OCI-LY1 (cell line): ENCODE measurements around the gene MYMX.

Source experiments
- H2AFZ ChIP-seq: fragments of 200-600 bp; sonication (generic), shearing (Covaris generic); 2 replicates; pipeline ENCODE4 v1.6.0; 2014; ENCODE audit warnings: antibody characterized with exemption, mild to moderate bottlenecking, low read length
- H3F3A ChIP-seq: fragments of 200-600 bp; sonication (generic), shearing (Covaris generic); 2 replicates; pipeline ENCODE4 v1.6.0; 2014; ENCODE audit warnings: mild to moderate bottlenecking, antibody characterized with exemption, low read length, moderate library complexity; ENCODE audit not compliant: insufficient read depth
- H3K27ac ChIP-seq: fragments of 200-600 bp; sonication (generic); 2 replicates; pipeline ENCODE4 v1.5.1; 2014; ENCODE audit warnings: low read length, mixed run types, mild to moderate bottlenecking, low read depth; ENCODE audit not compliant: poor library complexity, severe bottlenecking
- H3K27me3 ChIP-seq: fragments of 200-600 bp; sonication (generic); 2 replicates; pipeline ENCODE4 v1.6.0; 2014; ENCODE audit warnings: antibody characterized with exemption, mild to moderate bottlenecking, low read length, moderate library complexity; ENCODE audit not compliant: insufficient read depth
- H3K36me3 ChIP-seq: fragments of 200-600 bp; sonication (generic); 2 replicates; pipeline ENCODE4 v1.6.1; 2014; ENCODE audit warnings: mild to moderate bottlenecking, antibody characterized with exemption, low read length, moderate library complexity, mixed read lengths; ENCODE audit not compliant: insufficient read depth
- H3K4me1 ChIP-seq: fragments of 200-600 bp; sonication (generic); 2 replicates; pipeline ENCODE4 v1.5.1; 2014; ENCODE audit warnings: mild to moderate bottlenecking, low read length, moderate library complexity; ENCODE audit not compliant: insufficient read depth, severe bottlenecking
- H3K4me2 ChIP-seq: fragments of 200-600 bp; sonication (generic), shearing (Covaris generic); 2 replicates; pipeline ENCODE4 v1.6.1; 2014; ENCODE audit warnings: low read length
- H3K4me3 ChIP-seq: fragments of 200-600 bp; sonication (generic); 2 replicates; pipeline ENCODE4 v1.5.1; 2014; ENCODE audit warnings: low read length, low read depth, mild to moderate bottlenecking, mixed read lengths; ENCODE audit not compliant: poor library complexity, severe bottlenecking
- H3K79me2 ChIP-seq: fragments of 200-600 bp; shearing (Covaris generic); 2 replicates; pipeline ENCODE4 v1.6.1; 2016; ENCODE audit warnings: mixed run types, low read length, mixed read lengths; ENCODE audit not compliant: insufficient read depth
- H3K9ac ChIP-seq: fragments of 200-600 bp; sonication (generic), shearing (Covaris generic); 2 replicates; pipeline ENCODE4 v1.6.1; 2014; ENCODE audit warnings: mild to moderate bottlenecking, low read length, mixed read lengths
- H3K9me2 ChIP-seq: fragments of 200-600 bp; sonication (generic), shearing (Covaris generic); 2 replicates; pipeline ENCODE4 v1.6.1; 2014; ENCODE audit warnings: low read depth, mild to moderate bottlenecking, low read length, mixed read lengths
- H3K9me3 ChIP-seq: fragments of 200-600 bp; shearing (Covaris generic); 2 replicates; pipeline ENCODE4 v1.6.1; 2014; ENCODE audit warnings: low read length, mixed read lengths
- H4K20me1 ChIP-seq: fragments of 200-600 bp; sonication (generic), shearing (Covaris generic); 2 replicates; pipeline ENCODE4 v1.6.0; 2016; ENCODE audit warnings: mild to moderate bottlenecking, low read length; ENCODE audit not compliant: insufficient read depth
- CTCF ChIP-seq: fragments of 200-600 bp; sonication (generic), shearing (Covaris generic); IDR thresholded peaks from 2 replicates; pipeline ENCODE4 v1.5.1; 2017; ENCODE audit warnings: mild to moderate bottlenecking, antibody characterized with exemption, low read length, moderate library complexity, mixed read lengths
- EZH2 ChIP-seq: fragments of 200-600 bp; sonication (generic), shearing (Covaris generic); IDR thresholded peaks from 2 replicates; pipeline ENCODE4 v1.8.0; 2017; ENCODE audit warnings: borderline replicate concordance, mixed run types, mild to moderate bottlenecking, antibody characterized with exemption, low read length, moderate library complexity, mixed read lengths

The MYMX gene

GRCh38 chr6:44228433-44228832 lies 11.7 kb downstream of the MYMX start:
- Histone ChIP-seq H3K27me3 (no peaks in the 10 kb centered on the region), H3K9me2 (no peaks in the 10 kb centered on the region), H3K9me3 (no peaks in the 10 kb centered on the region), H3K9ac (no peak overlapping the region), H3K79me2 (no peaks in the 10 kb centered on the region), H3K27ac (no peak overlapping the region), H4K20me1 (no peaks in the 10 kb centered on the region), H3K4me3 (no peak overlapping the region), H3K4me1 (peaks cover 26% of the 10 kb centered on the region), H3F3A (no peaks in the 10 kb centered on the region), H2AFZ (no peak overlapping the region), H3K4me2 (no peak overlapping the region), H3K36me3 (peaks cover 50% of the 10 kb centered on the region)
- TF ChIP-seq CTCF = no peak

- Histone ChIP-seq H3K27me3 (no peaks in the 10 kb centered on the region), H3K9me3 (no peaks in the 10 kb centered on the region), H3K9ac (no peak overlapping the region), H3K4me1 (peaks cover 26% of the 10 kb centered on the region), H3K4me3 (no peak overlapping the region), H4K20me1 (no peaks in the 10 kb centered on the region), H3F3A (no peaks in the 10 kb centered on the region), H3K4me2 (no peak overlapping the region), H3K79me2 (no peaks in the 10 kb centered on the region), H3K36me3 (peaks cover 54% of the 10 kb centered on the region), H2AFZ (no peak overlapping the region), H3K27ac (no peak overlapping the region), H3K9me2 (no peaks in the 10 kb centered on the region)
- TF ChIP-seq CTCF (no peak), EZH2 (no peak)
These were observed 12.1 kb downstream of the MYMX start for GRCh38 chr6:44228836-44229235.

- H3K9ac ChIP-seq = no peak overlapping the region
- H3K36me3 ChIP-seq = peaks cover 57% of the 10 kb centered on the region
- H3K9me2 ChIP-seq = no peaks in the 10 kb centered on the region
- no peak overlapping the region for H3K4me3 ChIP-seq
- no peaks in the 10 kb centered on the region for H3K79me2 ChIP-seq
- TF ChIP-seq EZH2 = no peak
- no peak for TF ChIP-seq CTCF
- no peaks in the 10 kb centered on the region for H3K27me3 ChIP-seq
- H3K9me3 ChIP-seq = no peaks in the 10 kb centered on the region
- no peak overlapping the region for H3K27ac ChIP-seq
- no peaks in the 10 kb centered on the region for H4K20me1 ChIP-seq
- no peaks in the 10 kb centered on the region for H3F3A ChIP-seq
- H3K4me2 ChIP-seq = no peak overlapping the region
- no peak overlapping the region for H2AFZ ChIP-seq
- peaks cover 20% of the 10 kb centered on the region for H3K4me1 ChIP-seq
These were observed 12.8 kb downstream of the MYMX start for GRCh38 chr6:44229376-44230033.
